Sigmoid colon (tissue), 7 donors: ENCODE results near the gene MAVS. TPM values are rescaled to one million over a fixed set of nuclear protein-coding genes. Genes with fewer than 3 reads are reported as not detected.
A peak's percentile ranks its signal among the peaks of the same experiment; 100 is the strongest.

ENCODE experiments used
- DNase-seq: peaks from one replicate; pipeline ENCODE4 v3.0.0-alpha.2; 2019
- H3K27ac ChIP-seq, 4 donors: fragments of 200-600 bp; sonication (generic); one replicate each; pipeline ENCODE4 v1.5.1; 2016 to 2019; ENCODE audit warnings: mild to moderate bottlenecking in 1 of 4
- H3K27me3 ChIP-seq, 3 donors: fragments of 200-600 bp; sonication (generic); one replicate each; pipeline ENCODE4 v1.5.1; 2019; ENCODE audit warnings: mild to moderate bottlenecking in 1 of 3
- H3K36me3 ChIP-seq, 4 donors: fragments of 200-600 bp; sonication (generic); one replicate each; pipeline ENCODE4 v1.5.1; 2016 to 2019
- H3K4me1 ChIP-seq, 4 donors: fragments of 200-600 bp; sonication (generic); one replicate each; pipeline ENCODE4 v1.5.1; 2017 to 2019
- H3K4me3 ChIP-seq, 4 donors: fragments of 200-600 bp; sonication (generic); one replicate each; pipeline ENCODE4 v1.5.1; 2017 to 2019; ENCODE audit warnings: mild to moderate bottlenecking in 2 of 4, moderate library complexity in 1 of 4
- H3K9me3 ChIP-seq, 4 donors: fragments of 200-600 bp in 3 of 4; sonication (generic) in 3 of 4; one replicate each; pipeline versions ENCODE4 v1.5.1 to v1.6.1; 2013 to 2019
- CTCF ChIP-seq, 4 experiments: fragments of 450-650 bp in 3 of 4; fragments of 200-600 bp in 1 of 4; IDR thresholded peaks; one replicate each; pipeline ENCODE4 v1.5.1; 2016 to 2019; ENCODE audit warnings: antibody characterized with exemption in 4 of 4, mild to moderate bottlenecking in 3 of 4, moderate library complexity in 2 of 4
- EP300 ChIP-seq, 4 donors: sonication (generic); formaldehyde crosslinking; IDR thresholded peaks; one replicate each; pipeline ENCODE4 v1.6.1; 2017; ENCODE audit warnings: antibody characterized with exemption in 4 of 4
- POLR2A ChIP-seq, 2 donors: fragments of 450-650 bp; IDR thresholded peaks; one replicate each; pipeline ENCODE4 v1.6.1; 2016; ENCODE audit warnings: antibody characterized with exemption in 2 of 2, mild to moderate bottlenecking in 2 of 2, moderate library complexity in 2 of 2
- POLR2AphosphoS5 ChIP-seq, 4 donors: sonication (generic); formaldehyde crosslinking; IDR thresholded peaks; one replicate each; pipeline ENCODE4 v1.6.1; 2017; ENCODE audit warnings: antibody characterized with exemption in 4 of 4
- WGBS, 2 donors: extraction: QIAGEN DNeasy Blood & Tissue Kit; methylation state at CpG; one replicate each; pipeline ENCODE4 v1.1.7; 2013; 5-methylcytosine and 5-hydroxymethylcytosine counted together
- intact Hi-C: fragments of 100-400 bp; cut with DNase I; formaldehyde crosslinking; loops from one replicate; pipeline ENCODE4 v1.15.1; 2023
- polyA plus RNA-seq, 3 donors: library from polyadenylated mRNA; stranded (reverse); fragments of 200-250 nt; gene quantifications; one replicate each; pipeline ENCODE4 v1.2.3, GENCODE V29; 2013
- total RNA-seq, 4 donors: library from RNA; depleted of rRNA; stranded (reverse); fragments of >200 nt; gene quantifications; one replicate each; pipeline ENCODE4 v1.1.0, GENCODE V29; 2016
- donor health status: healthy with polysubstance abuse.
- donor health status: Bipolar disorder and iron deficiency.
- donor health status: healthy.

Gene MAVS
- total and polyA plus RNA-seq, 7 donors: 9.6 to 55.2 (median 18.0) TPM

GRCh38 chr20:3900187-3900604 lies 53.6 kb downstream of the MAVS start:
- no peak for TF ChIP-seq POLR2AphosphoS5 (IDR thresholded peaks at IDR 0.05)

GRCh38 chr20:3901028-3901705 lies 54.5 kb downstream of the MAVS start:
- DNase-seq: no peak
- peak overlapping the region in 1 of 4 donors; percentile 13 for H3K4me3 ChIP-seq
- intact Hi-C loops: no loop called here
- no peaks in the 10 kb centered on the region for H3K27me3 ChIP-seq
- WGBS, 2 donors: 60 to 70% methylated on average over 3 of the region's 3 CpGs
- H3K27ac ChIP-seq: peak overlapping the region in 2 of 4 donors; percentile 46 to 56
- H3K36me3 ChIP-seq: no peaks in the 10 kb centered on the region
- no peak for TF ChIP-seq CTCF (IDR thresholded peaks at IDR 0.05)
- TF ChIP-seq POLR2AphosphoS5 (IDR thresholded peaks at IDR 0.05): no peak
- TF ChIP-seq POLR2A (IDR thresholded peaks at IDR 0.05): no peak
- TF ChIP-seq EP300 (IDR thresholded peaks at IDR 0.05): no peak
- no peaks in the 10 kb centered on the region for H3K9me3 ChIP-seq
- peaks cover 0 to 75% (median 58%) of the 10 kb centered on the region in 4 donors for H3K4me1 ChIP-seq

More at GRCh38 chr20:3900187-3900604, 53.6 kb downstream of the MAVS start:
- H3K27ac ChIP-seq: no peak overlapping the region
- no peak overlapping the region for H3K4me3 ChIP-seq
- no peak for DNase-seq
- WGBS, 2 donors: 77 to 81% methylated on average over 3 of the region's 3 CpGs
- no peaks in the 10 kb centered on the region for H3K27me3 ChIP-seq
- no peaks in the 10 kb centered on the region for H3K36me3 ChIP-seq
- H3K9me3 ChIP-seq: no peaks in the 10 kb centered on the region
- peaks cover 0 to 80% (median 64%) of the 10 kb centered on the region in 4 donors for H3K4me1 ChIP-seq
- intact Hi-C loops: no loop called here

- no peak for TF ChIP-seq CTCF (IDR thresholded peaks at IDR 0.05)
- TF ChIP-seq EP300 (IDR thresholded peaks at IDR 0.05): no peak
- no peak for TF ChIP-seq POLR2A (IDR thresholded peaks at IDR 0.05)
- TF ChIP-seq POLR2AphosphoS5 (IDR thresholded peaks at IDR 0.05): no peak
- Histone ChIP-seq H3K9me3 (no peaks in the 10 kb centered on the region), H3K4me3 (peak overlapping the region in 1 of 4 donors; percentile 13), H3K36me3 (no peaks in the 10 kb centered on the region), H3K4me1 (peaks cover 0 to 71% (median 51%) of the 10 kb centered on the region in 4 donors), H3K27ac (peak overlapping the region in 2 of 4 donors; percentile 46 to 56), H3K27me3 (no peaks in the 10 kb centered on the region)
- no peak for DNase-seq
- intact Hi-C loops: no loop called here
- 81 to 88% methylated on average over 9 of the region's 9 CpGs for WGBS, 2 donors
These were observed 55.2 kb downstream of the MAVS start for GRCh38 chr20:3901706-3902440.

GRCh38 chr20:3902446-3902845 lies 55.8 kb downstream of the MAVS start:
- 94 to 95% methylated on average over 5 of the region's 5 CpGs for WGBS, 2 donors
- peaks cover 0 to 67% (median 45%) of the 10 kb centered on the region in 4 donors for H3K4me1 ChIP-seq
- H3K4me3 ChIP-seq: no peak overlapping the region
- no peaks in the 10 kb centered on the region for H3K9me3 ChIP-seq
- no peak for DNase-seq
- H3K27me3 ChIP-seq: no peaks in the 10 kb centered on the region
- H3K36me3 ChIP-seq: no peaks in the 10 kb centered on the region
- no peak for TF ChIP-seq EP300 (IDR thresholded peaks at IDR 0.05)
- TF ChIP-seq POLR2A (IDR thresholded peaks at IDR 0.05): no peak
- intact Hi-C loops: no loop called here
- H3K27ac ChIP-seq: peak overlapping the region in 2 of 4 donors; percentile 46 to 56

- no peaks in the 10 kb centered on the region for H3K9me3 ChIP-seq
- intact Hi-C loops: no loop called here
- peaks cover 10 to 15% (median 13%) of the 10 kb centered on the region in 4 donors for H3K36me3 ChIP-seq
- 61 to 80% methylated on average over 2 of the region's 2 CpGs for WGBS, 2 donors
- H3K4me3 ChIP-seq: no peak overlapping the region
- no peak overlapping the region for H3K27ac ChIP-seq
- TF ChIP-seq POLR2AphosphoS5 (IDR thresholded peaks at IDR 0.05) (no peak), EP300 (IDR thresholded peaks at IDR 0.05) (no peak), CTCF (IDR thresholded peaks at IDR 0.05) (no peak), POLR2A (IDR thresholded peaks at IDR 0.05) (no peak)
- H3K4me1 ChIP-seq: peaks cover 0 to 49% (median 35%) of the 10 kb centered on the region in 4 donors
- DNase-seq: no peak
- no peaks in the 10 kb centered on the region for H3K27me3 ChIP-seq
These were observed 57.6 kb downstream of the MAVS start for GRCh38 chr20:3904224-3904623.
